Vagina (tissue), 2 donors: Measurements from ENCODE around the gene OR2T35.

Source experiments
- POLR2A ChIP-seq, 2 donors: fragments of 450-650 bp; IDR thresholded peaks; one replicate each; pipeline ENCODE4 v1.6.1; 2017; ENCODE audit warnings: antibody characterized with exemption in 2 of 2, mild to moderate bottlenecking in 2 of 2, moderate library complexity in 2 of 2
- TF ChIP-seq, protein P1 (sequence below), 3 experiments: fragments of 450-650 bp in 2 of 3; fragments of 200-600 bp in 1 of 3; sonication (generic) in 1 of 3; IDR thresholded peaks; one replicate each; pipeline ENCODE4 v1.5.1; 2017 to 2019; ENCODE audit warnings: antibody characterized with exemption in 3 of 3, mild to moderate bottlenecking in 2 of 3, moderate library complexity in 2 of 3

DNA sequence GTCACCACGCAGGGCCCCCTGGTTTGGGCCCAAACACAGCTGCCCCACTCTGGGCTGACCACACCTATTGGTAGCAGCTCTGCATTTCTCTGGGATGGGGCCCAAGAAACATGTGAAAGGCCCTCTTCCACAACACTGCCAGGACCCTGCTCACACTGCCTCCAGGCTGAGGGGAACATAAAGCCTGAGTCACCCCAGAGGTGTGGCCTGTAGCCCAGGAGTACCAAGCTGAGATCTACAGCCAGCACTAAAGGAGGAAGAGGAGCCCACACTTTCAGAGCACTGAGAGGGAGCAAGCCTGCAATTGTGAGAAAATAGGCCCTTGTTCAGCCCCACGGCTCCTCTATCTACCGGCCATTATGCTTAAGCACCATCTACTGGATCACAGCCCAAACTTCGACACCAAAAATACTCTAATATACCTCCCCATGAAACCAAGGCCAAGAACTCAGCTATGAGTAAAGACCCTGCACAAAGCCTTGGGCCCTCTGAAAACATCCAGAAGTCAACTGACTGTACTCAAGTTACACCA, 33.1 kb downstream of the OR2T35 start:
- no peak for TF ChIP-seq POLR2A (IDR thresholded peaks at IDR 0.05)
- TF ChIP-seq, protein P1, sequence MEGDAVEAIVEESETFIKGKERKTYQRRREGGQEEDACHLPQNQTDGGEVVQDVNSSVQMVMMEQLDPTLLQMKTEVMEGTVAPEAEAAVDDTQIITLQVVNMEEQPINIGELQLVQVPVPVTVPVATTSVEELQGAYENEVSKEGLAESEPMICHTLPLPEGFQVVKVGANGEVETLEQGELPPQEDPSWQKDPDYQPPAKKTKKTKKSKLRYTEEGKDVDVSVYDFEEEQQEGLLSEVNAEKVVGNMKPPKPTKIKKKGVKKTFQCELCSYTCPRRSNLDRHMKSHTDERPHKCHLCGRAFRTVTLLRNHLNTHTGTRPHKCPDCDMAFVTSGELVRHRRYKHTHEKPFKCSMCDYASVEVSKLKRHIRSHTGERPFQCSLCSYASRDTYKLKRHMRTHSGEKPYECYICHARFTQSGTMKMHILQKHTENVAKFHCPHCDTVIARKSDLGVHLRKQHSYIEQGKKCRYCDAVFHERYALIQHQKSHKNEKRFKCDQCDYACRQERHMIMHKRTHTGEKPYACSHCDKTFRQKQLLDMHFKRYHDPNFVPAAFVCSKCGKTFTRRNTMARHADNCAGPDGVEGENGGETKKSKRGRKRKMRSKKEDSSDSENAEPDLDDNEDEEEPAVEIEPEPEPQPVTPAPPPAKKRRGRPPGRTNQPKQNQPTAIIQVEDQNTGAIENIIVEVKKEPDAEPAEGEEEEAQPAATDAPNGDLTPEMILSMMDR (IDR thresholded peaks at IDR 0.05): no peak
